A549 (cell line): ENCODE measurements around the gene DISC1. TPM values are rescaled to one million over a fixed set of nuclear protein-coding genes. Genes with fewer than 3 reads are reported as not detected.

Experiments
- ATAC-seq, 2 experiments: fragments of 200-7000 bp in 1 of 2; fragments of >200 bp in 1 of 2; cut with Nextera tagmentation in 1 of 2; cut with Tn5 transposase in 1 of 2; 3 replicates each; pipeline versions ENCODE4 v1.8.0 to v1.9.1; 2018 to 2020; ENCODE audit warnings: mild to moderate bottlenecking in 1 of 2, moderate library complexity in 1 of 2
- CTCF ChIA-PET: fragments of 300-600 bp; sonication (Branson Sonifier 250); formaldehyde crosslinking; extraction: SDS; loops from one replicate; lab custom pipeline; 2021; ENCODE audit warnings: antibody characterized with exemption, inconsistent platforms; lab: Yijun Ruan, JAX
- POLR2A ChIA-PET: fragments of 350-600 bp; formaldehyde crosslinking; extraction: SDS; loops from one replicate; lab custom pipeline; 2021; ENCODE audit warnings: antibody characterized with exemption, inconsistent platforms; lab: Yijun Ruan, JAX
- DNase-seq, 2 experiments: peaks; one replicate each; pipeline versions ENCODE4 v3.0.0 to v3.0.0-alpha.2; 2011 to 2016; ENCODE audit warnings: low read depth in 1 of 2, low spot score in 1 of 2
- FAIRE-seq: peaks from 2 replicates; lab custom pipeline; 2011; peaks lifted over from hg19 to GRCh38; lab: Jason Lieb, UNC
- H3K27ac ChIP-seq, 2 experiments: fragments of >200 bp; sonication (Bioruptor Twin); formaldehyde crosslinking; 3 replicates each; pipeline ENCODE4 v1.5.1; 2016 to 2017
- H3K4me1 ChIP-seq: fragments of >200 bp; sonication (Bioruptor Twin); formaldehyde crosslinking; 3 replicates; pipeline ENCODE4 v1.6.1; 2016
- H3K4me2 ChIP-seq: fragments of >200 bp; sonication (Bioruptor Twin); formaldehyde crosslinking; 3 replicates; pipeline ENCODE4 v1.6.1; 2016
- H3K4me3 ChIP-seq: fragments of >200 bp; sonication (Bioruptor Twin); formaldehyde crosslinking; 3 replicates; pipeline ENCODE4 v1.5.1; 2016
- H3K9me3 ChIP-seq: fragments of >200 bp; sonication (Bioruptor Twin); formaldehyde crosslinking; 3 replicates; pipeline ENCODE4 v1.6.1; 2016
- BHLHE40 ChIP-seq: IDR thresholded peaks from 2 replicates; pipeline ENCODE4 v1.6.1; 2012; ENCODE audit warnings: low read depth, low read length, inconsistent platforms
- CBX8 ChIP-seq: fragments of 200-600 bp; sonication (generic); IDR thresholded peaks from 2 replicates; pipeline ENCODE4 v1.6.1; 2016
- CEBPB ChIP-seq, 2 experiments: fragments of >200 bp in 1 of 2; sonication (Bioruptor Twin) in 1 of 2; formaldehyde crosslinking in 1 of 2; IDR thresholded peaks; 2 replicates each; pipeline ENCODE4 v1.6.1; 2012 to 2016
- CHD2 ChIP-seq: fragments of 150-350 bp; IDR thresholded peaks from 2 replicates; pipeline ENCODE4 v1.6.1; 2014; ENCODE audit warnings: low read length; ENCODE audit not compliant: partially characterized antibody
- CHD4 ChIP-seq: fragments of 200-600 bp; sonication (generic); IDR thresholded peaks from 2 replicates; pipeline ENCODE4 v1.6.1; 2016; ENCODE audit warnings: antibody characterized with exemption, mild to moderate bottlenecking, borderline replicate concordance
- ESRRA ChIP-seq: fragments of 150-350 bp; IDR thresholded peaks from 2 replicates; pipeline ENCODE4 v1.6.1; 2014; ENCODE audit warnings: mild to moderate bottlenecking, low read length, borderline replicate concordance
- FOSB ChIP-seq: fragments of 250-450 bp; sonication (Bioruptor Pico); IDR thresholded peaks from 2 replicates; pipeline ENCODE4 v1.5.0; 2020; ENCODE audit warnings: mild to moderate bottlenecking, moderate library complexity
- FOSL2 ChIP-seq, 2 experiments: fragments of 450-650 bp in 1 of 2; fragments of >200 bp in 1 of 2; sonication (Bioruptor Twin) in 1 of 2; formaldehyde crosslinking; IDR thresholded peaks; 2 replicates each; pipeline versions ENCODE4 v1.5.0 to v1.6.1; 2016 to 2020; ENCODE audit warnings: mild to moderate bottlenecking in 1 of 2, moderate library complexity in 1 of 2
- GATA3 ChIP-seq: IDR thresholded peaks from 2 replicates; pipeline ENCODE4 v1.6.1; 2012; ENCODE audit warnings: borderline replicate concordance
- HDAC2 ChIP-seq: fragments of 200-600 bp; sonication (generic); IDR thresholded peaks from 2 replicates; pipeline ENCODE4 v1.6.1; 2016
- HEYL ChIP-seq: fragments of 250-450 bp; sonication (Bioruptor Pico); IDR thresholded peaks from 2 replicates; pipeline ENCODE4 v1.8.0; 2021; ENCODE audit warnings: mild to moderate bottlenecking, moderate library complexity
- HOXA7 ChIP-seq: fragments of 250-450 bp; sonication (Bioruptor Pico); IDR thresholded peaks from 2 replicates; pipeline ENCODE4 v1.5.0; 2020; ENCODE audit warnings: mild to moderate bottlenecking, moderate library complexity
- HOXB13 ChIP-seq: fragments of 250-450 bp; sonication (Bioruptor Pico); IDR thresholded peaks from 2 replicates; pipeline ENCODE4 v1.5.0; 2020; ENCODE audit warnings: low read depth, mild to moderate bottlenecking, moderate library complexity
- HOXB5 ChIP-seq: fragments of 250-450 bp; sonication (Bioruptor Pico); IDR thresholded peaks from 2 replicates; pipeline ENCODE4 v1.5.0; 2020; ENCODE audit warnings: mild to moderate bottlenecking, moderate library complexity
- JUN ChIP-seq, 2 experiments: fragments of >200 bp; sonication (Bioruptor Twin); formaldehyde crosslinking; IDR thresholded peaks; 2 replicates in 1 of 2; 3 replicates in 1 of 2; pipeline ENCODE4 v1.6.1; 2016 to 2017
- JUNB ChIP-seq: fragments of >200 bp; sonication (Bioruptor Twin); formaldehyde crosslinking; IDR thresholded peaks from 2 replicates; pipeline ENCODE4 v1.6.1; 2016
- KDM1A ChIP-seq: fragments of 200-600 bp; sonication (generic); IDR thresholded peaks from 2 replicates; pipeline ENCODE4 v1.6.1; 2016; ENCODE audit warnings: low read depth, mild to moderate bottlenecking
- MAFK ChIP-seq: fragments of 450-650 bp; IDR thresholded peaks from 2 replicates; pipeline ENCODE4 v1.6.1; 2014; ENCODE audit not compliant: partially characterized antibody
- MAZ ChIP-seq: fragments of 150-350 bp; IDR thresholded peaks from 2 replicates; pipeline ENCODE4 v1.6.1; 2014; ENCODE audit warnings: antibody characterized with exemption, low read depth, low read length, borderline replicate concordance
- NFE2L2 ChIP-seq: fragments of 150-350 bp; conservative IDR thresholded peaks from 2 replicates; pipeline ENCODE4 v1.6.1; 2014; ENCODE audit warnings: low read length
- PHF8 ChIP-seq: fragments of 200-600 bp; sonication (generic); IDR thresholded peaks from 2 replicates; pipeline ENCODE4 v1.6.1; 2016; ENCODE audit warnings: low read depth, mild to moderate bottlenecking, antibody characterized with exemption, moderate library complexity, borderline replicate concordance
- POLR2AphosphoS2 ChIP-seq: conservative IDR thresholded peaks from 2 replicates; pipeline ENCODE4 v1.6.1; 2012; ENCODE audit warnings: low read length, improper control_type of control experiment, inconsistent platforms
- RARB ChIP-seq: fragments of 250-450 bp; sonication (Bioruptor Pico); IDR thresholded peaks from 2 replicates; pipeline ENCODE4 v1.8.0; 2021; ENCODE audit warnings: mild to moderate bottlenecking, moderate library complexity
- RFX5 ChIP-seq: fragments of 450-650 bp; IDR thresholded peaks from 2 replicates; pipeline ENCODE4 v1.7.1; 2014; ENCODE audit warnings: antibody characterized with exemption, mild to moderate bottlenecking, moderate library complexity
- RNF2 ChIP-seq: fragments of 200-600 bp; sonication (generic); IDR thresholded peaks from 2 replicates; pipeline ENCODE4 v1.6.1; 2016; ENCODE audit warnings: low read depth, mild to moderate bottlenecking, antibody characterized with exemption, moderate library complexity, borderline replicate concordance
- TP53 ChIP-seq: fragments of 250-450 bp; sonication (Bioruptor Pico); IDR thresholded peaks from 2 replicates; pipeline ENCODE4 v1.5.0; 2021; ENCODE audit warnings: mild to moderate bottlenecking, moderate library complexity
- ZFP36 ChIP-seq: fragments of 450-650 bp; IDR thresholded peaks from 2 replicates; pipeline ENCODE4 v1.6.1; 2014; ENCODE audit warnings: borderline replicate concordance; ENCODE audit not compliant: partially characterized antibody
- ZNF302 ChIP-seq: fragments of 250-450 bp; sonication (Bioruptor Pico); IDR thresholded peaks from 2 replicates; pipeline ENCODE4 v1.9.0; 2021; ENCODE audit warnings: inconsistent platforms, mild to moderate bottlenecking, moderate library complexity
- ZSCAN20 ChIP-seq: fragments of 250-450 bp; sonication (Bioruptor Pico); IDR thresholded peaks from 2 replicates; pipeline ENCODE4 v1.8.0; 2022; ENCODE audit warnings: mild to moderate bottlenecking, moderate library complexity
- WGBS: methylation state at CpG from one replicate; pipeline ENCODE4 v1.1.6; 2017; ENCODE audit errors: missing lambda C conversion rate; 5-methylcytosine and 5-hydroxymethylcytosine counted together
- polyA plus RNA-seq, 4 experiments: library from polyadenylated mRNA; depleted of rRNA in 3 of 4; stranded (reverse); fragments of >200 nt; fragmentation: RNase III in 1 of 4; extraction: RNeasy Plus Mini Kit Qiagen cat#74134 plus additional on column Dnase treatment in 1 of 4; gene quantifications; 2 replicates in 3 of 4; 3 replicates in 1 of 4; pipeline ENCODE4 v1.2.3, GENCODE V29; 2011 to 2017
- TF ChIP-seq, protein P1 (sequence below): fragments of 450-650 bp; IDR thresholded peaks from 2 replicates; pipeline ENCODE4 v1.6.1; 2014; ENCODE audit warnings: antibody characterized with exemption
- TF ChIP-seq, protein P2 (sequence below): fragments of >200 bp; sonication (Bioruptor Twin); formaldehyde crosslinking; IDR thresholded peaks from 2 replicates; pipeline ENCODE4 v1.6.1; 2016
- TF ChIP-seq, protein P3 (sequence below): fragments of 250-450 bp; sonication (Bioruptor Pico); IDR thresholded peaks from 2 replicates; pipeline ENCODE4 v1.5.0; 2020; ENCODE audit warnings: low read depth, mild to moderate bottlenecking, moderate library complexity
- TF ChIP-seq, protein P4 (sequence below): IDR thresholded peaks from 2 replicates; pipeline ENCODE4 v1.6.1; 2012; ENCODE audit warnings: low read depth, borderline replicate concordance

DISC1 gene
- polyA plus RNA-seq, 2 of the 4 experiments (the other 2 are of a cell fraction), result 0.39 to 0.74 TPM

DNA sequence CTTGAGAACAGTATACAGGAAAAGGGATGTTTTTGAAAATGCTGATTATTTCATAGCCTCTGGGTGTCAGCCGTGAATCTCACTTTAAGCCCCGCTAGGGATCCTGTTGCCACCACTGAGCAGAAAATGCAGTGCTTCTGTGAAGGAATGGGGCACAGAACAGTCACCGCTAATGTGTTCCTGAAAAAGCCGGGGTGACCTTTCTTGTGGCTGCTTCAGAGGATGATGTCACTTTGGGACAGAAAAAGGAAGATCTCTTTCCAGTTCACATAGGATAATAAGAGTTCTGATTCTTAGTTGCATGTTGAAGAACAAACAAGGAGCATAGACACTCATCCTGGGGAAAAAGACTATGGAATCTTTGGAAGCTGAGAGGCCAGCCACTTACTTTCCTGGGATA, 349.6 kb downstream of the DISC1 start:
- Histone ChIP-seq H3K4me2 (no peak overlapping the region), H3K4me1 (no peaks in the 10 kb centered on the region), H3K27ac (no peak overlapping the region), H3K9me3 (0 out of 3 replicates have a peak, but pooled peaks cover 6% of the 10 kb centered on the region), H3K4me3 (no peak overlapping the region)
- DNase-seq (no peak), ATAC-seq (no peak), FAIRE-seq (no peak)
- ChIA-PET POLR2A (no interaction called here), CTCF (no interaction called here)
- TF ChIP-seq KDM1A (no peak), ZFP36 (no peak), HOXB5 (CRISPR knock-in tag) (no peak), MAZ (no peak), JUN (IDR thresholded peaks at IDR 0.05) (no peak), HOXA7 (CRISPR knock-in tag) (no peak), GATA3 (no peak), TP53 (no peak)
- TF ChIP-seq, protein P1, sequence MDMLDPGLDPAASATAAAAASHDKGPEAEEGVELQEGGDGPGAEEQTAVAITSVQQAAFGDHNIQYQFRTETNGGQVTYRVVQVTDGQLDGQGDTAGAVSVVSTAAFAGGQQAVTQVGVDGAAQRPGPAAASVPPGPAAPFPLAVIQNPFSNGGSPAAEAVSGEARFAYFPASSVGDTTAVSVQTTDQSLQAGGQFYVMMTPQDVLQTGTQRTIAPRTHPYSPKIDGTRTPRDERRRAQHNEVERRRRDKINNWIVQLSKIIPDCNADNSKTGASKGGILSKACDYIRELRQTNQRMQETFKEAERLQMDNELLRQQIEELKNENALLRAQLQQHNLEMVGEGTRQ, result no peak
- WGBS, result 74% methylated on average over 4 of the region's 4 CpGs

DNA sequence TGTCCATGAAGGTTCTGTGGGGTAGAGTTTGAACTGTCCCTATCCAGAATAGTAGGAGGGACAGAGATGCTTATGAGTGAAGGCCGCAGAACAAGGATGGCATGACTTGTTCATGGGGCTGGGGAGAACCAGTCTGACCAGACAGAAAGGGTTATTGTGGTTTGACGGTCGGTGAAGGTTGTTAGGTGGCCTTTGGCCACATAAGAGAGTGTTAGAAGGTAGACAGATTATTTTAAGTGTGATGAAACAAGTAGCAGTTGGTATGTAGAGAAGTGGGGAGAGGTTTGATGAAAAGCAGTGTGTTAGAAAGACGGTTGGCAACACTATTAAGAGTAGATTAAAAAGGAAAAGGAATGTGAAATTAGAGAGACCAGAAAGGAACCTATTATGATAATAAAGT, 355.1 kb downstream of the DISC1 start:
- H3K4me3 ChIP-seq, result no peak overlapping the region
- WGBS, result 67% methylated on average over 4 of the region's 4 CpGs
- DNase-seq, result no peak
- no peaks in the 10 kb centered on the region for H3K4me1 ChIP-seq
- FAIRE-seq, result no peak
- ATAC-seq, result no peak
- no peak overlapping the region for H3K4me2 ChIP-seq
- TF ChIP-seq, protein P2, sequence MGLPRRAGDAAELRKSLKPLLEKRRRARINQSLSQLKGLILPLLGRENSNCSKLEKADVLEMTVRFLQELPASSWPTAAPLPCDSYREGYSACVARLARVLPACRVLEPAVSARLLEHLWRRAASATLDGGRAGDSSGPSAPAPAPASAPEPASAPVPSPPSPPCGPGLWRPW, result no peak
- TF ChIP-seq FOSB (no peak), HDAC2 (no peak), PHF8 (no peak), HOXA7 (CRISPR knock-in tag) (no peak), NFE2L2 (no peak), RNF2 (no peak), RFX5 (no peak), HEYL (no peak), CEBPB (IDR thresholded peaks at IDR 0.05) (no peak), ZNF302 (no peak), JUNB (no peak), HOXB13 (CRISPR knock-in tag) (no peak), GATA3 (no peak), MAFK (no peak), CHD4 (no peak), ESRRA (no peak), HOXB5 (CRISPR knock-in tag) (no peak)
- no peak overlapping the region for H3K27ac ChIP-seq
- ChIA-PET POLR2A (no interaction called here), CTCF (interaction anchor here (0.6 kb wide), 1 partner anchor 225 kb away, joined by 3 read pairs; no protein-coding TSS in a partner anchor)
- 0 out of 3 replicates have a peak, but pooled peaks cover 6% of the 10 kb centered on the region for H3K9me3 ChIP-seq

DNA sequence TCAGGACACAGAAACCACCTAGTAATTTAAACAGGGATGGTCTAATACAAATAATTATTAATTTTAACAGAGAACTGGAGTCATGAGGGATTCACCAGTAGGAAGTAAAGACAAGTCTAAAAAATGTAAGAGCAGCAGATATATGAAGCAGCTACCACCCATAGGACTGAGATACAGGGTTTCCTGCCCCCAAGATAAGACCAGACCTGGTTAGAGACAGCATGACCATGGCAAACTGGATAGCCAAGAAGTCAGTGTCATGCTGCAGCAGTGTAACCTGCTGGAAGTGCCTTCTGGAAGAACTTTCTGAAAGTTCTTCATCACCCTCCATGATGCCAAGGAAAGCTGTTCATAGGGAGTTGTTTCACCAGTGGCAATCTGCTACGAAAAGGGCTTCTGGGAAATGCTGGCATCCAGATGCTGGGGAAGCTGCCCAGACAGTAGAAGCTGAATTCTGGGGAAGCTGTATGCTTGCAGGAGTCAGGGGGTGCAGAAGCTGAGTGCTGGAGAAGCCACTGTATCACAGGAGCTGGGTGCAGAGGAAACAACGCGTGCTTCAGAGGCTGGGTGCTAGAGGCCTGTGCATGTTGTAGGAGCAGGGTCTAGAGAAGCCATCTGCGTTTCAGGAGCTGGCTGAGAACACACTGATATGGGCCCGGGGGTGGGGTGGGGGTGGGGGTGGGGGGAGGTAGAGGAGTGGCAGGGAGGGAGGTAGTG, 356.4 kb downstream of the DISC1 start:
- no peak overlapping the region for H3K27ac ChIP-seq
- FAIRE-seq (no peak), ATAC-seq (no peak)
- no peaks in the 10 kb centered on the region for H3K9me3 ChIP-seq
- no peak overlapping the region for H3K4me2 ChIP-seq
- WGBS, result 81% methylated on average over 3 of the region's 5 CpGs
- ChIA-PET POLR2A (no interaction called here), CTCF (interaction anchor here (0.7 to 1.7 kb wide), 2 partner anchors 13 to 642 kb away, joined by 3 read pairs; no protein-coding TSS in a partner anchor)
- no peak for TF ChIP-seq FOSL2 (IDR thresholded peaks at IDR 0.05)
- TF ChIP-seq FOSL2 (CRISPR knock-in tag; IDR thresholded peaks at IDR 0.05), result no peak
- TF ChIP-seq FOSB, result no peak
- TF ChIP-seq ZSCAN20 (CRISPR knock-in tag), result no peak
- TF ChIP-seq CHD2, result no peak
- TF ChIP-seq, protein P3, sequence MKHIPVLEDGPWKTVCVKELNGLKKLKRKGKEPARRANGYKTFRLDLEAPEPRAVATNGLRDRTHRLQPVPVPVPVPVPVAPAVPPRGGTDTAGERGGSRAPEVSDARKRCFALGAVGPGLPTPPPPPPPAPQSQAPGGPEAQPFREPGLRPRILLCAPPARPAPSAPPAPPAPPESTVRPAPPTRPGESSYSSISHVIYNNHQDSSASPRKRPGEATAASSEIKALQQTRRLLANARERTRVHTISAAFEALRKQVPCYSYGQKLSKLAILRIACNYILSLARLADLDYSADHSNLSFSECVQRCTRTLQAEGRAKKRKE (CRISPR knock-in tag), result no peak
- TF ChIP-seq POLR2AphosphoS2, result no peak
- TF ChIP-seq ZFP36, result no peak
- no peak for TF ChIP-seq CBX8
- no peak for TF ChIP-seq RARB
- TF ChIP-seq PHF8, result no peak
- TF ChIP-seq CEBPB (IDR thresholded peaks at IDR 0.05), result no peak
- TF ChIP-seq, protein P4, sequence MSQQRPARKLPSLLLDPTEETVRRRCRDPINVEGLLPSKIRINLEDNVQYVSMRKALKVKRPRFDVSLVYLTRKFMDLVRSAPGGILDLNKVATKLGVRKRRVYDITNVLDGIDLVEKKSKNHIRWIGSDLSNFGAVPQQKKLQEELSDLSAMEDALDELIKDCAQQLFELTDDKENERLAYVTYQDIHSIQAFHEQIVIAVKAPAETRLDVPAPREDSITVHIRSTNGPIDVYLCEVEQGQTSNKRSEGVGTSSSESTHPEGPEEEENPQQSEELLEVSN, result no peak
- TF ChIP-seq ESRRA, result no peak
- no peak for TF ChIP-seq BHLHE40
- TF ChIP-seq MAFK, result no peak
- TF ChIP-seq RFX5, result no peak
- TF ChIP-seq, all 56 proteins: peak for 0
- DNase-seq, result no peak
- H3K4me3 ChIP-seq, result no peak overlapping the region
- H3K4me1 ChIP-seq, result no peaks in the 10 kb centered on the region
